UCSD-AML1 (cell line): ENCODE results near the gene NUDT14.

Source experiments
- DNase-seq: peaks from one replicate; lab custom pipeline; 2025; ENCODE audit not compliant: unreplicated experiment; lab: John Stamatoyannopoulos, UW

The NUDT14 gene

DNA sequence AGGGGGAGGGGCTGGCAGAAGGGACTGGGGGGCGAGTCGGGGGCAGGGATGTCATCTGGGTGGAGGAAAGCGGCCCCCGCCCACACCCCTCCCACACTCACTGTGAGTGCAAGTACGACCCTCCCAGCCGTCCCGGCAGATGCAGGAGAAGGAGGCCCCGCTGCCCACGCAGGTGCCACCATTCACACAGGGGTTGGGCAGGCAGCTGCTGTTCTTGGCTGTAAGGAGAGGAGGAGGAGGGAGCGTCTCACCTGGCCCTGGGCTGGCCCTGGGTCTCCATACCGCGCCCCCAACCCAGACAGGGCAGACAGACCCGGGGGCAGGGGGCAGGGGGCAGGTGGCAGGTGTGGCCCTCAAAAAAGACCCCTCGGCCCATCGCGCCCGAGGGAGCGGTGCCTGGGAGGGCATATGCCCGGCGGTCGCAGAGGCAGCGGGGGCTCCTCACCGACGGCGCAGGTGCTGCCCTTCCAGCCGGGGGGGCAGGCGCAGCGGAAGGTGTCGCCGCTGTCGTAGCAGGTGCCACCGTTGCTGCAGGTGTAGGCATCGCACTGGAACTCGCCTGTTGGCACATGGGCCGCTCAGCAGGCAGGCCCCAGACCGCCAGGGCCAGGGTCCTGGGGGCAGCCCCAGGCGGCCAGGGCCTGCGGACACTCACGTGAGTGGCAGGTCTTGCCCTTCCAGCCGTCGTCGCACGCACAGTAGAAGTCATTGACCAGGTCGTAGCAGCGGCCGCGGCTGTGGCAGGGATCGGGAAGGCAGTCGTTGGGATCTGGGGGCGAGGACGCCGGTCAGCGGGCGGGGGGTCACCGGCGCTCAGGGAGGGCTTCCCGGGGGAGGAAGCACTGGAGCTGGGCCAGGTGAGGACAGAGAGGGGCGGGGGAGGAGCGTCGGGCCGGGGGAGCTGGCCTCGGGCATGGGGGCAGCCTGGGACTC, 33.2 kb downstream of the NUDT14 start:
- no peak for DNase-seq

DNA sequence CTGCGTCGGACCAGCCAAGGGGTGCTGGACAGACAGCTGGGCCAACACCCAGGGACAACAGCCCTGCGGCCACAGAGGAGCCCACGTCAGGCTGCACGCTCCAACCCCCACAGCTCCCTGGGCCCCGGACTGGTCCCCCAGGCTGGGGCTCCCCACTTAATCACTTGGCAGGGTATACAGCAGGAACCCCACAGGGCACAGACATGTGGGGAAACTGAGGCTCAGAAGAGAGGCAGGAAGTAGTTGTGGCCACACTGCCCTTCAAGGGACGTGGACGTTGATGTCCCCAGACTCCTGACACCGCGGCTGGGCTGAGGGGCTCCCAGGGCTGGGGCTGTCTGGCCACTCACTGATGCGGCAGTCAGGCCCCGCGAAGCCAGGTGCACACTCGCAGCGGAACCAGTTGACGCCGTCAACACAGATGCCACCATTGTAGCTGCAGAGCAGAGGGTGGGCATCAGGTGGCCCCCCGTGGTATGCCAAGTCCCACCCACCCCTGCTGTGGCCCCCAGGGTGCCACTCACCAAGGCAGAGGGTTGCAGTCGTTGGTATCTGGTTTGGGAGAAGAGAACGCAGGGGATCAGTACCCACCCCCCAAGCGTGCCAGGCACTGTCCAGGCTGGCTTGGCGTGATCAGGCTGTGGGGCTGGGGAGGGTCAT, 34.0 kb downstream of the NUDT14 start:
- DNase-seq: no peak

DNA sequence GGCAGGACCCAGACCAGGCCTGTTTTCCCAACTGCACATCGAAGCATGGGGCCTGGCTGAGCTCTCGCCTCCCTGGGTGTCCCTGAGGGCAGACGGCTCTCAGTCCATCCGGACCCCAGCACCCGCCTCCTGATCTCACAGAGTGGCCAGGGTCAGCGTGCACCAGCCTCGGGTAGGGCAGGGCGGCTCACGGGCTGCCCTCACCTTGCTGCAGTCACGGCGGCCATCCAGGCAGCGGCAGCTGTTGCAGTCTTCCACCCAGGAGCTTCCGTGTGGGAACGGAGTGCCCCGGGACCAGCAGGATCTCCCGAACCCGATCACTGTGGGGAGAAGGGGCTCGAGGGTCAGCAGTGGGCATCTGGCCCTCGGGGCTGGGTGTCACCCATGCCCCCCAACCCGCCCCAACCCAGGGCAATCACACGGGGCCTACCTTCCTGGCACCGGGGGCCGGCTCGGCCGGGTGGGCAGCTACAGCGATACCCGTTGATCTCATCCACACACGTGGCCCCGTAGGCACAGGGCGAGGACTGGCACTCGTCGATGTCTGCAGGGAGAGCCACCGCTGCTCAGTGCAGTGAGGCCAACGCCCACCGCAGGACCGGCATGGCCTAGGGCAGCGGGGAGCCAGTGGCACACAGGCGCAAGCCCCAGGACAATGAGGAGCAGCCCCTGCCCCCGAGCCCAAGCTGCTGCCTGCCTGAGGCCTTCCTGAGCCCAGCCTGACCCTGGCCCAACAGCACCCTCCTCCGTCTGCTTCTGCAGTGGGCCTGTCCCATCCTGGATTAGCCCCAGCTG, 34.7 kb downstream of the NUDT14 start:
- DNase-seq: no peak

DNA sequence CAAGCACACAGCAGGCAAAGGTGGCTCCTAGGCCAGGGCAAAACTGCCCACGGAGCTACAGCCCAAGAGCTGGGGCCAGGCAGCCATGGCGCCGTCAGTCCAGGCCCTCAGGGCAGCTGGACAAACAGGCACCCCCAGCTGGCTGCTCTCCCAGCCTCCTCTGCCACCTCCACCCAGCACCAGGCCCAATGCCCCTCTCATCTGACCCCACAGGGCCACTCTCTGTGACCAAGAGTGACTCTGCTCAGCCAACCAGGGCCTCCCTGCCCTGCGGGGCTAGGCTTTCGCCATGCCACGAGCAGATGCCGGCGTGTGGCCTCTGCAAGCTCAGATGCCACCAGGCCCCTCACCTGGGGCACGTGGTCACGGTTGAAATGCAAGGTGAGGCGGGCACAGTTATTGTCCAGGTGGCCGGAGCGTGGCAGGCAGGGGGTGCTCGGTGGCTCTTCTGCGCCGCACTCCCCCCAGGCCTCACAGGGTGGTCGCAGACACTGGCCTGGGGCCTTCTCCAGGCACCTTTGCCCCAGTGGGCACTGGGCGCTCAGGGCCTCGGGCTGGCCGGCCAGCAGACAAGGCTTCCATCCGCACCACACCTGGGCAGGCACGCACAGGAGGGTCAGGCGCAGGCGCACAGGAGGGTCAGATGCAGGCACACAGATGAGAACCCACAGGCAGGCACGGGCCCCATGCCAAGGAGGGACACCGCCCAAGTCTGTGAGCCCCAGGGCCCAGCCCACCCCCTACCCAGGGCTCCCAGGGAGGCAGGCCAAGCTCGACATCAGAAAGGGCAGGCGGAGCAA, 35.5 kb downstream of the NUDT14 start:
- no peak for DNase-seq

DNA sequence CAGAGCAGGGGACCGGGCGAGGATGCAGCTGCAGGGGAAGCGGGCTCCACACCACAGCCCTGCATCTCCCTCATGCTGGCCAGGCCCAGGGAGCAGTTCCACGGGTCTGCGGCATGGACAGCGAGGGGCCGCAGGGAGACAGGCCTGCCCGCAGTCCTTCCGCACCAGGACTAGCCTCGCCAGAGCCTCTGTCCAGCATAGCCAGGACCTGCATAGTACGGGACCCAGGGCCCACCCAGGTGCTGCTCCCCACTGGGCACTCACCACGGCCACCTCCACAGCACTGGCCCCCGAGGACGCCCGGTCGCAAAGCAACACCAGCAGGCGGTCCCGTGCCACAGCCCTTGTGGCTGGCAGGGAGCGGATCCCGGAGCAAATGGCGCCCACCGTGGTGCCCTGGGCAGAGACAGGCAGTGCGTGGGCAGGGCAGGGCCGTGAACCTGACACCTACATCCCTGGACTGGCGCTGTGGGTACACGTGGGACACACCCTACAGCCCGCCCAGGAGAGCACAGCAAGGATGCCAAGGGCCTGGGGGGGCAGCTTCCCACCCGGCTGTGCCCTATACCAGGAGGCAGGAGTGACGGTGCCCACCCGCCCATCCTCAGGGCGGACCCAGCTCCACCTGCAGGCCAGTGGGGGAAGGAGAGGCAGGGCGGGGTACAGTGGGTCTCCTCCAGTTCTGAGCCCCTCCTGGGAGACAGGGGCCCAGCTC, 36.3 kb downstream of the NUDT14 start:
- DNase-seq: no peak

DNA sequence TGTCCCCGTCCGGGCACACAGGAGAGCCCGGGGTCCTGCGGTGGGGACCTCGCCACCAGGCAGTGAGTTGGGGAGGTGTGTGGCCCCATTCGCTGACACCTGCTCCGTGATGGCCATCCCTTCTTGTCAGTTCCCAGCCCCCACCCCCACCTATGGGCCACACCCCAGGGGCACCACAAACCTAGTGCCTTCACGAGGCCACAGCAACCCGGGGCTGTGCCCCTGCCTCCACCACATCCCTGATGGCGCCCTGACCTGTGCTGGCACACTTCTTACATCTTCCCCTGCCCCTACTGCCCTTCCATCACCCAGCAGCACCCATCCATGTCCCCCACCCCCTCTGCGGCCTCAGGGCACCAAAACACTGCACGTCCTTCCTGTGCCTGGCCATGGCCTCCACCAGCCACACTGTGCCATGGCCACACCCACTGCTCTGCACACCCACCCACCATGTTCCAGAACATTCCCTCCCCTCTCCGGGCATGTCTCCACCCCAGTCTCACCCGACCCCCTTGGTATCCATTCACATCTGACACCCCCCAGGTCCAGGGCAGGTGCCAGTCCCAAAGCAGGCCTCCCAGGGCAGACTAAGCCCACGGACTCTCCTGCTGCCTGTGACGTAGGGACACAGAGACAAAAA, 37.0 kb downstream of the NUDT14 start:
- no peak for DNase-seq

DNA sequence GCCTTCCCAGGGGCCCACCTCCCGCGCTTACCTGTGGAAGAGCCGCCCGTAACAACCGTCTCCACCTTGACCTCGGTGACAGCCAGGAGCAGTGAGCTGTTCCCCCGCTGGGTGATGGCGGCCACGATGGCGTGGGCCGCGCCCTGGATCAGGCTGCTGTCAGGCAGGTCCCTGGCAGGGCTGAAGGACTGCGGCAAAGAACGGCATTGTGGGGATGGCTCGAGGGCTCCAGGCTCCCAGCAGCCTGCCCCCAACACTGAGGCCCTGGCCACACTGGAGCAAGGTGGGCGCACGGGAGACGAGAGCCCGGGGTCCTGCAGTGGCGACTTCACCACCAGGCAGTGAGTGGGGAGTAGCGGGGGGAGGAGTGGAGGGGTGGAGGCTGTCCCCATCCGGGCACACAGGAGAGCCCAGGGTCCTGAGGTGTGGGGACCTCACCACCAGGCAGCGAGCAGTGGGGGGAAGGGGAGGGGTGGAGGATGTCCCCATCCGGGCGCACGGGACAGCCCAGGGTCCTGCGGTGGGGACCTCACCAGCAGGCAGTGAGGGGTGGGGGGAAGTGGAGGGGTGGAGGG, 37.6 kb downstream of the NUDT14 start:
- DNase-seq: no peak

DNA sequence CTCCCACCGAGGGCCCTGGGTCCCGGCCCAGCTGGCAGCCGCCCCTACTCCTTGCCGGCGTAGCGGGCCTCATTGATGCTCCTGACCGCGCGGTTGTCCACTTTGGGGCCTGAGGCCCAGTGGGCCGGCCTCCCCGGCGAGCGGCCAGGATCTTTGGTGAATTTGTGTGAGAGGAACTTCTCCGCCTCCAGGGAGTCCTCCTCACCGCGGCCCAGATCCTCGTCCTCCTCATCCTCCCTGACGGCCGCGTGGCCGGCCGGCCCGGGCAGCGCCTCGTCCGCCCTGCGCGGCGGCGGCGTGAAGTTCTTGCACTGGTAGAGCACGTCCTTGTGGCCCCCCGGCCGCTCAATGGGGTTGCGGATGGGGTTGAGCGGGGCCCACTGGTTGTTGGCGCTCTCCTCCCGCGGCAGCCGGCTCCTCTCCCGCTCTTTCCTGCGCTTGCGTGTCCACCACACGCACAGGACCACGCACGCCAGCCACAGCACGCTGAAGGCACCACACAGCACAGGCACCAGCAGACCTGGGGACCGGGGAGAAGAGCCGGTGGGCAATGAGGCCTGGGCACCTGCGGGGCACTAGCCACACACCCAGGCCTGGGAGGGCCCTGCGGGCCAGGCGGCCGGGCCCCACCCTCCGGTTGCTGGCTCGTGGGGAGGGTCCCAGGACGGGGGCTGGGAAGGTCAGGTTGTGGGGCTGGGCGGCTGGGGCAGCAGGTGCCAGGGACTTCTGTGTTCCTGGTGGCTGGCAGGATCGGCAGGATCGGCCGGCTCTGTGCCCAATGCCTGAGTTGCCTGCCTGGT, 38.3 kb downstream of the NUDT14 start:
- DNase-seq: no peak

DNA sequence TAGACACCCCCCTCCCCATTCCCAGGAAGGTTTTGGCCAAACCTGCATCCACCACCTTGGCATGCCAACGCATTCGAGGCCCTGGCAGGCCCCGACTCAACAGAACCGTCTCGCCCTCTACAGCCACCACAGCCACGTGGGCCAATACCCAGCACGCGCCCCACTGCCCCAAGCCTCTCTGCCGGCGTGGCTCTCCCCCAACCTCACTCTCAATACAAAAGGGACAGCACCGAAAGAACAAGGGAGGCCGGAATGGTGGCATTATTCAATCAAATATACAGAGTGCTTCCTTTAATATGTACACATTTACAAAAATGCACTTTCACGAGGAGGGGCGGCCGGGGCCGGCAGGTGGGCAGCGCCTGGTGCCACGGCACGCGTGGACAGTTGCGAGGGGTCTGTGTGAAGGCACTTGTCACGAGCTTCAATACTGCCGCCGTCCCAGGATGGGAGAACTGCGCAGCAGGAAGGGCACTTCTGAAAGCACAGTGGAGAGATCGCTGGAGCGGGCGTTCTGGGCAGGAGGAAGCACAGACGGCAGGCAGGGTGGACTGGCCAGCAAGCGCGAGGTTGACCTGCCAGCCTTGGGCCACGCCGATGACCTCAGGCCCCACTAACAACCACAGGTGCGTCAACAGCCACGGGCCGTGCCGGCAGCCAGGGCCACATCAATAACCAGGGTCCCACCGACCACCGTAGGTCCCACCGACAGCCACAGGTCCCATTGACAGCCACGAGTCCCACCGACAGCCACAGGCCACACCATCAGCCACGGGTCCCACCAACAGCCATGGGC, 39.4 kb downstream of the NUDT14 start:
- DNase-seq: no peak

DNA sequence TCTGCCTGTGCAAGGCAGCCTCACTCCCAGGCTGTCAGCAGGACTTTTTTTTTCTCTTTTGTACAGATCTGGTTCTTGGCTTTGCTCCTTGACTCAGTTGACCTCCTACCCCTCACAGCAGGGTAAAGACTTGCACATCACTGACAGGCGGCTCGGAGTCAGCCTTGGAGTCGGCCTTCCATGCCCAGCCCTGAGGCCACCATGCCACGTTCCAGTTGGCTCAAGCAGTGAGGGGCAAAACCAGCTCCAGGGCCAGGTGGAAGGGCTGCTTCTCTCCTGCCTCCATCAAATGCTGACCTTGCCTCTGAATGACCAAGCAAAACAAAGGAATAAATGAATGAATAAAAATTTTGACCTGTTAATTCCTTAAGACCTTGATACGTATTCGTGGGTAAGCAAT, 40.1 kb downstream of the NUDT14 start:
- no peak for DNase-seq

DNA sequence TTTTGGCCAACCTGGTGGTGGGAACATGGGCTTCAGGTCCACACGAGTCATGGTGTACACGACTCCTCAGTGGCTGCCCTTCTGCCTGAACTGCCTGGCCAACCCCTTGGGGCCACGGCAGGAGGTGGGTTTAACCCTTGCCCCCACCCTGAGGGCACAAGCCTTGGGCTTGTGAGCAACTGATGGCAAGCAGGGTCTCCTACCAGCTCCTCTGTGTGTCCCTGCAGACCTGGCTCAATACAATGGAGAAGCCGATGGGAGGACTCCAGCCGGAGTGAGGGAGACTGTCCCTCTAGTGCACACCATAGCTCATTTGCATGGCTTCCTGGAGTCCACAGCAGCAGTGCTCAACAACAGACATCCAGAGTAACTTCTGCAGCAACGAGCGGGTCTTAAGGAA, 40.5 kb downstream of the NUDT14 start:
- DNase-seq: no peak

DNA sequence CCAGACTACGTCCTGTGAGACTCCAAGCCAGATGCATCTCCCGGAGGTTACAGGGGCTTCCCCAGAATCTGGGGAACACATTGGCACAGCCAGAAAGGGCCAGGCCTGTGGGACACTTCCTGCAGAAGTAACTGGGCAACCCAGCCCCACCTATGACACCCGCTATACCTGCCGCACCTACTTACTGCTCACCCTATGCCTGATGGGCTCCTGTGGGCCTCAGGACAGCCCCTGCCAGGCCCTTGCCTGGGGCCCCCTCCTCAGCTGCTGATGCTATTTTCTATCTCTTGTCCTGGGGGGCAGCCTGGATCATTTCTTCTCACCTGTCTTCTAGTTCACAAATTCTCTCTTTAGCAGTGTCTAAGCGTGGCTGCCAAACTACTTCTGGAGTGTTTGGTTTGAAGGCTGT, 41.3 kb downstream of the NUDT14 start:
- DNase-seq: no peak

DNA sequence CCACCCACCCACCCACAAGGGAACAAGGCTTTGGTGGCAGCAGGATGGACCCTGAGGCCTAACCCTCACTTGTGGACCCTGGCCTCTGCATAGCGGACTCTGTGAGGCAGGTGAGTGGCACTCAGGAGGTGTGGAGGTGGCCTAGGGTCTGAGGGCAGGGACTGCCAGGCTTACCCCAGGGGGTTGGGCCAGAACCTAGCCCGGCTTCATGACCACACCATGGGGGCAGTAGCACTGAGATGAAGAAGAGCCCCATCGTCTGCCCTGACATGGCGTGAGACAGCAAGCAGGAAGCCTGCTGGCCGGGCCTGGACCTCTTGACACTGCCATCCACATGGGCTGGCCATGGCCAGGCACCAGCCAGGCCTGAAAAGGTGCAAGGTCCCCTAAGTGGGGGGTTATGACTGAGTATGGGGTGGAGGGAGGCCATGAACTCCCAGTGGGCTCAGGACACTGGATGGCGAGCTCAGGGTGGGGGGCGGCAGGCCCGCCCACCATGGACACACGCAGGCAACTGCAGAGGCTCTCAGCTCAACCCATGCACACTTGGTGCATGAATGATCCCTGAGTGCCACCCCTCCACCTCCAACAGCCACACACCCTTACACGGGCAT, 41.8 kb downstream of the NUDT14 start:
- no peak for DNase-seq

DNA sequence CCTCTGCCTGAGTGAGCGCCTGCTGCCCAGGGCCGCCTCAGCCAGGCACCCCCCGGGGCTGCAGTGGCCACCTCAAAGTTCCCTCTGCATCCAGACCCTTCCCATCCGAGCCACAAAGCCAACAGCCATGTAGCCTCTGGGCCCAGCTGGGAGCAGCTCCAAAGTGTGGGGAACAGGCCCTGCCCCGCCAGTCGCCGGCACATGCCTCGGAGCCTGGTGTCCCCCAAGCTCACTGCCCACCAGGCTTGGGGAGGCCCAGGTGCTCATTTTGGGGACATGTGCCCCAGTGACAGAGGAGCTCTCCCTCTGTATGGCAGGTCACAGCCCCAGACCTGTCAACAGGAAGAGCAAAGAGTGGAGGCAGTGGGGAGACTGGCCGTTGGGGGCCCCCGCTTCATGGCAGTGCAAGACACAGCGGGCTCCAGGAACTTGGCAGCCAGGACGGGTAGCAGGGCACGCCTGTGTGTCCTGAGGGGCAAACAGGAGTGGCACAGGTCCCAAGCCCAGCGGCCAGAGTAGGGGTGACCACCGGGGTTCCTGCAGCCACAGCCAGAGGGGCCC, 42.5 kb downstream of the NUDT14 start:
- DNase-seq: no peak

DNA sequence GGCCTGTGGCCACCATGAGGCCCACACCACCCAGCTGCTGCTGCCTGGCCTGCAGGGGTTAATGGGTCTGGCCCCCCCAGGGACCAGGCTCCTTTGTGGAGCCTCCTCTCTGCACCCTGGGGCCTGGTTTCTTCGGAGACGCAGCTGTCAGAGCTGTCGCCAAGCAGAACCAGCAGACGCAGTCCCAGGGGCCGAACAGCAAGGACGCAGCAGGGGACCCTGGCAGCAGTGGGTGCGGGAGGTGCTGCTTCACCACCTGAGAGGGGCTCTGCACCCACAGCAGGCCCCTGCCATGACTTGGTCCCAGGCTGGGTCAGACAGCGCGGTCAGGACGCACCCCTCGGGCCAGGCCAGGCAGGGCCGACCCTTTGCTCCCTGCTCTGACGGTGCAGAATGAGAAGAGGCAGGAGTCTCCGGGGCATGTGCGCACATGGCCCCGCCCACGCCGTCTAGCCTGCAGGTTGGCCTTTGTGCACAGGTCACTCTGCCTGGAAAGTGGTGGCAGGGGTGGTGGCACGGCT, 43.0 kb downstream of the NUDT14 start:
- DNase-seq: no peak

DNA sequence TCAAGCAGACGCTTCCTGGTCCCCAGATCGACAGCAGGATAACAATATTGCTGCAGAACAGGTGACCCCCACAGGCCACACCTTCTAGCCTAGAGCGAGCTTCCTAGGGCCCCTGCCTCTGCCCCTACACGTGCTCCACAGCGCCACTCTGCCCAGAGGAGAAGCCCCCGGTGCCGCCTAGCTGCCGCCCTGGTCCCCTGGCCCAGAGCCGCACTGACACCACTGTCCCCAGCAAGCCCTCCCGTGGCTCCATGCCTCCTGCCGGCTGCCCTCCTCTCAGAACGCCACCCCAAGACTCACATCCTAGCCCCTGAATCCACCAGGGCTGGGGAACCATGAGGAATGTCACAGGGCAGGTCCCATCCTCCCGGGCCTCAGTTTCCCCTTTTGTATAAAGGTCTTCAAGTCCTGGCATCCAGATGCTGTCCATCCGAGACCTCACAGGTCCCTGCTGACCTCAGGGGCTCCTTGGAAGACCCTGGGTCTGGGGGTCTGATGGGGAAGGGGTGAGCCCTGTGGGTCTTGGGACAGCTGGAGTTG, 43.6 kb downstream of the NUDT14 start:
- no peak for DNase-seq
